ENCODE measurements around the gene REEP1. TPM values are rescaled to one million over a fixed set of nuclear protein-coding genes. Genes with fewer than 3 reads are reported as not detected.

Gene REEP1
- total and polyA plus RNA-seq, 2 of the 8 experiments (the other 6 are each of a cell fraction or from before 2014, with no cell fraction given) = 0.74 to 1.5 TPM

DNA sequence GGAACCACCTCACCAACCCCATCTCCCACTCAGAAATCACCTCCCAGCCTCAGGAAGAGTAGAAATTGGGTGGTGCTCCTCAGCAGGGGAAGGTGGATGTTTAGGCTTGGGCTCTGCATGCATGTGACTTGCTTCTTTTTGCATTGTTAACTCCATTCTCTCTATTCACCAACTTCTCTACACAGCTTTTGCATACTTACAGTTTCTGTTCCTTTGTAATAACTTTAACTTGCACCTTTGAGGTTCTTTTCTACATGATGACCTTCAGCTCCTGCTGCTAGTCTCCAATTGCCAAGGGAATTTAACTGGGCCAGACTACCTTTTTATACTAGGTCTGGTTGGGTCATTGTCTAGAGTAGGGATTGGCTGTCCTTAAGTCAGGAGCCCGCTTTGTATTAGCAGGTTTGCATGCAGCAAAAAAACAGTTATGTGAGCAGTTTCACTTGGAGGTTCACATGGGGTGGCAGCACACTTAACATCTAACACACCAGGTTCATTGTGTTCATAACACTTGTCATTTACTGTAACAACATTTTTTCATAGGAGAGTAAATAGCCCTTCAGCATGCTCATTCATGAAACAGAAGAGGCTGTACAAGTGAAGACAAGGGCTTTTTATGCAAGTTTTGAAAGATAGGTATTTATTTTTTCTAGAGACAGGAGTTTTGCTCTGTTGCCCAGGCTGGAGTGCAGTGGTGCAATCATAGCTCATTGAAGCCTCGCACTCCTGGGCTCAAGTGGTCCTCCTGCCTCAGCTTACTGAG, 126.2 kb downstream of the REEP1 start (continued):
- TF ChIP-seq, protein P1, sequence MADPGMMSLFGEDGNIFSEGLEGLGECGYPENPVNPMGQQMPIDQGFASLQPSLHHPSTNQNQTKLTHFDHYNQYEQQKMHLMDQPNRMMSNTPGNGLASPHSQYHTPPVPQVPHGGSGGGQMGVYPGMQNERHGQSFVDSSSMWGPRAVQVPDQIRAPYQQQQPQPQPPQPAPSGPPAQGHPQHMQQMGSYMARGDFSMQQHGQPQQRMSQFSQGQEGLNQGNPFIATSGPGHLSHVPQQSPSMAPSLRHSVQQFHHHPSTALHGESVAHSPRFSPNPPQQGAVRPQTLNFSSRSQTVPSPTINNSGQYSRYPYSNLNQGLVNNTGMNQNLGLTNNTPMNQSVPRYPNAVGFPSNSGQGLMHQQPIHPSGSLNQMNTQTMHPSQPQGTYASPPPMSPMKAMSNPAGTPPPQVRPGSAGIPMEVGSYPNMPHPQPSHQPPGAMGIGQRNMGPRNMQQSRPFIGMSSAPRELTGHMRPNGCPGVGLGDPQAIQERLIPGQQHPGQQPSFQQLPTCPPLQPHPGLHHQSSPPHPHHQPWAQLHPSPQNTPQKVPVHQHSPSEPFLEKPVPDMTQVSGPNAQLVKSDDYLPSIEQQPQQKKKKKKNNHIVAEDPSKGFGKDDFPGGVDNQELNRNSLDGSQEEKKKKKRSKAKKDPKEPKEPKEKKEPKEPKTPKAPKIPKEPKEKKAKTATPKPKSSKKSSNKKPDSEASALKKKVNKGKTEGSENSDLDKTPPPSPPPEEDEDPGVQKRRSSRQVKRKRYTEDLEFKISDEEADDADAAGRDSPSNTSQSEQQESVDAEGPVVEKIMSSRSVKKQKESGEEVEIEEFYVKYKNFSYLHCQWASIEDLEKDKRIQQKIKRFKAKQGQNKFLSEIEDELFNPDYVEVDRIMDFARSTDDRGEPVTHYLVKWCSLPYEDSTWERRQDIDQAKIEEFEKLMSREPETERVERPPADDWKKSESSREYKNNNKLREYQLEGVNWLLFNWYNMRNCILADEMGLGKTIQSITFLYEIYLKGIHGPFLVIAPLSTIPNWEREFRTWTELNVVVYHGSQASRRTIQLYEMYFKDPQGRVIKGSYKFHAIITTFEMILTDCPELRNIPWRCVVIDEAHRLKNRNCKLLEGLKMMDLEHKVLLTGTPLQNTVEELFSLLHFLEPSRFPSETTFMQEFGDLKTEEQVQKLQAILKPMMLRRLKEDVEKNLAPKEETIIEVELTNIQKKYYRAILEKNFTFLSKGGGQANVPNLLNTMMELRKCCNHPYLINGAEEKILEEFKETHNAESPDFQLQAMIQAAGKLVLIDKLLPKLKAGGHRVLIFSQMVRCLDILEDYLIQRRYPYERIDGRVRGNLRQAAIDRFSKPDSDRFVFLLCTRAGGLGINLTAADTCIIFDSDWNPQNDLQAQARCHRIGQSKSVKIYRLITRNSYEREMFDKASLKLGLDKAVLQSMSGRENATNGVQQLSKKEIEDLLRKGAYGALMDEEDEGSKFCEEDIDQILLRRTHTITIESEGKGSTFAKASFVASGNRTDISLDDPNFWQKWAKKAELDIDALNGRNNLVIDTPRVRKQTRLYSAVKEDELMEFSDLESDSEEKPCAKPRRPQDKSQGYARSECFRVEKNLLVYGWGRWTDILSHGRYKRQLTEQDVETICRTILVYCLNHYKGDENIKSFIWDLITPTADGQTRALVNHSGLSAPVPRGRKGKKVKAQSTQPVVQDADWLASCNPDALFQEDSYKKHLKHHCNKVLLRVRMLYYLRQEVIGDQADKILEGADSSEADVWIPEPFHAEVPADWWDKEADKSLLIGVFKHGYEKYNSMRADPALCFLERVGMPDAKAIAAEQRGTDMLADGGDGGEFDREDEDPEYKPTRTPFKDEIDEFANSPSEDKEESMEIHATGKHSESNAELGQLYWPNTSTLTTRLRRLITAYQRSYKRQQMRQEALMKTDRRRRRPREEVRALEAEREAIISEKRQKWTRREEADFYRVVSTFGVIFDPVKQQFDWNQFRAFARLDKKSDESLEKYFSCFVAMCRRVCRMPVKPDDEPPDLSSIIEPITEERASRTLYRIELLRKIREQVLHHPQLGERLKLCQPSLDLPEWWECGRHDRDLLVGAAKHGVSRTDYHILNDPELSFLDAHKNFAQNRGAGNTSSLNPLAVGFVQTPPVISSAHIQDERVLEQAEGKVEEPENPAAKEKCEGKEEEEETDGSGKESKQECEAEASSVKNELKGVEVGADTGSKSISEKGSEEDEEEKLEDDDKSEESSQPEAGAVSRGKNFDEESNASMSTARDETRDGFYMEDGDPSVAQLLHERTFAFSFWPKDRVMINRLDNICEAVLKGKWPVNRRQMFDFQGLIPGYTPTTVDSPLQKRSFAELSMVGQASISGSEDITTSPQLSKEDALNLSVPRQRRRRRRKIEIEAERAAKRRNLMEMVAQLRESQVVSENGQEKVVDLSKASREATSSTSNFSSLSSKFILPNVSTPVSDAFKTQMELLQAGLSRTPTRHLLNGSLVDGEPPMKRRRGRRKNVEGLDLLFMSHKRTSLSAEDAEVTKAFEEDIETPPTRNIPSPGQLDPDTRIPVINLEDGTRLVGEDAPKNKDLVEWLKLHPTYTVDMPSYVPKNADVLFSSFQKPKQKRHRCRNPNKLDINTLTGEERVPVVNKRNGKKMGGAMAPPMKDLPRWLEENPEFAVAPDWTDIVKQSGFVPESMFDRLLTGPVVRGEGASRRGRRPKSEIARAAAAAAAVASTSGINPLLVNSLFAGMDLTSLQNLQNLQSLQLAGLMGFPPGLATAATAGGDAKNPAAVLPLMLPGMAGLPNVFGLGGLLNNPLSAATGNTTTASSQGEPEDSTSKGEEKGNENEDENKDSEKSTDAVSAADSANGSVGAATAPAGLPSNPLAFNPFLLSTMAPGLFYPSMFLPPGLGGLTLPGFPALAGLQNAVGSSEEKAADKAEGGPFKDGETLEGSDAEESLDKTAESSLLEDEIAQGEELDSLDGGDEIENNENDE (IDR thresholded peaks at IDR 0.05; ENCODE audit: insufficient replicate concordance, low read length) = no peak
- TF ChIP-seq NRF1 (IDR thresholded peaks at IDR 0.05; ENCODE audit: low read depth, low read length) = no peak

Measured in H1 (cell line).